K562 (cell line): Measurements from ENCODE around the gene RBM5. TPM values are rescaled to one million over a fixed set of nuclear protein-coding genes. Genes with fewer than 3 reads are reported as not detected.
A peak's percentile ranks its signal among the peaks of the same experiment; 100 is the strongest.

ENCODE experiments used
- CHD7 ChIP-seq: fragments of 200-600 bp; sonication (generic); IDR thresholded peaks from one replicate; pipeline ENCODE4 v1.6.1; 2012; ENCODE audit warnings: mild to moderate bottlenecking, low read depth, low read length, inconsistent platforms
- MEIS2 ChIP-seq: fragments of 450-650 bp; IDR thresholded peaks from 2 replicates; pipeline ENCODE4 v1.6.1; 2014; ENCODE audit warnings: mild to moderate bottlenecking; ENCODE audit not compliant: partially characterized antibody
- polyA plus RNA-seq, 8 experiments: library from polyadenylated mRNA; depleted of rRNA in 4 of 8; stranded (reverse) in 5 of 8; unstranded in 3 of 8; fragments of >200 nt; fragmentation: Nextera tagmentation in 2 of 8; fragmentation: Illumina TruSeq in 1 of 8; extraction: Ambion mirVana in 2 of 8; extraction: Trizol in 1 of 8; gene quantifications; 2 replicates each; pipeline versions ENCODE4 v1.2.1 to v1.2.3, GENCODE V29; 2011 to 2014; ENCODE audit warnings: inconsistent platforms in 1 of 8, missing spikeins in 1 of 8
- total RNA-seq, 7 experiments: library from RNA; depleted of rRNA in 6 of 7; stranded (reverse); fragments of >200 nt in 6 of 7; fragmentation: Illumina TruSeq in 2 of 7; extraction: Trizol in 2 of 7; gene quantifications; 2 replicates each; pipeline versions ENCODE4 v1.2.1 to v1.2.3, GENCODE V29; 2011 to 2021; ENCODE audit warnings: low replicate concordance in 1 of 7
- TF ChIP-seq, protein P1 (sequence below): fragments of 450-650 bp; IDR thresholded peaks from 2 replicates; pipeline ENCODE4 v1.7.0; 2016; ENCODE audit warnings: borderline replicate concordance

RBM5 gene
- total and polyA plus RNA-seq, 9 of the 15 experiments (the other 6 are each of a cell fraction or from before 2014, with no cell fraction given): 24.5 to 153 (median 81.6) TPM

DNA sequence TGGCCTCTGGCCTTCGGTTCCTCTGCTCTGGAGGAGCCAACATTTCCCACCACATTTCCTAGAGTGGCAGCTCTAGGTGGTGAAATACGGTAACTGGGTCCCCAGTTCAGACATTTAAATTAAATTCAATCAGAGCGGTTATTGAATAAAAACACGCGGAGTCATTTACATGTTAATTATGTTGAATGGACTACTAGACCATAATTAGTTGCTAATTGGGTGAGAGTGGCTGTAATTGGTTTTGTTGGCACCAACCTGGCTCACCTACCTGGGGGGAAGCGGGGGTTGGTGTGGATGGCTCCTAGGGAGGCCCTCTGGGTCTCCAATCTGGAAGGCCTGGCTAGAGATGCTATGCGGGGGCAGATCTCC lies 79.1 kb downstream of the RBM5 start (continued):
- peak; percentile 35 for TF ChIP-seq CHD7
- no peak for TF ChIP-seq MEIS2
- TF ChIP-seq, protein P1, sequence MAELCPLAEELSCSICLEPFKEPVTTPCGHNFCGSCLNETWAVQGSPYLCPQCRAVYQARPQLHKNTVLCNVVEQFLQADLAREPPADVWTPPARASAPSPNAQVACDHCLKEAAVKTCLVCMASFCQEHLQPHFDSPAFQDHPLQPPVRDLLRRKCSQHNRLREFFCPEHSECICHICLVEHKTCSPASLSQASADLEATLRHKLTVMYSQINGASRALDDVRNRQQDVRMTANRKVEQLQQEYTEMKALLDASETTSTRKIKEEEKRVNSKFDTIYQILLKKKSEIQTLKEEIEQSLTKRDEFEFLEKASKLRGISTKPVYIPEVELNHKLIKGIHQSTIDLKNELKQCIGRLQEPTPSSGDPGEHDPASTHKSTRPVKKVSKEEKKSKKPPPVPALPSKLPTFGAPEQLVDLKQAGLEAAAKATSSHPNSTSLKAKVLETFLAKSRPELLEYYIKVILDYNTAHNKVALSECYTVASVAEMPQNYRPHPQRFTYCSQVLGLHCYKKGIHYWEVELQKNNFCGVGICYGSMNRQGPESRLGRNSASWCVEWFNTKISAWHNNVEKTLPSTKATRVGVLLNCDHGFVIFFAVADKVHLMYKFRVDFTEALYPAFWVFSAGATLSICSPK: no peak
